GM12875 (cell line): ENCODE results near the gene INTS4.
A peak's percentile ranks its signal among the peaks of the same experiment; 100 is the strongest.
"Not testable (repeated sequence)": the region's sequence is repeated elsewhere in the genome, so short reads cannot be mapped to it uniquely, and the experiment has no call there.

Source experiments
- H3K4me3 ChIP-seq: one replicate; pipeline ENCODE4 v1.5.1; 2011; ENCODE audit warnings: low read depth, low read length, control low read depth
- CTCF ChIP-seq: IDR thresholded peaks from 2 replicates; pipeline ENCODE4 v1.5.1; 2011; ENCODE audit warnings: low read depth, mild to moderate bottlenecking, control low read depth, inconsistent platforms, low read length, moderate library complexity, borderline replicate concordance; ENCODE audit not compliant: insufficient read depth

Gene INTS4

GRCh38 chr11:78009062-78009461, 14.6 kb upstream of the INTS4 start:
- TF ChIP-seq CTCF = no peak
- no peak overlapping the region for H3K4me3 ChIP-seq

GRCh38 chr11:78000193-78000592, 5.7 kb upstream of the INTS4 start:
- no peak overlapping the region for H3K4me3 ChIP-seq
- peak; percentile 70; the same call in 1 of the 2 replicates for TF ChIP-seq CTCF

- no peak overlapping the region for H3K4me3 ChIP-seq
- TF ChIP-seq CTCF = no peak
These were observed 5.1 kb upstream of the INTS4 start for GRCh38 chr11:77999446-78000030.

- no peak for TF ChIP-seq CTCF
- H3K4me3 ChIP-seq = peak overlapping the region; percentile 77
These were observed 566 bp downstream of the INTS4 start for GRCh38 chr11:77993902-77994301.

GRCh38 chr11:77990981-77991380, 3.5 kb downstream of the INTS4 start:
- no peak overlapping the region for H3K4me3 ChIP-seq
- TF ChIP-seq CTCF = no peak

- H3K4me3 ChIP-seq = not testable (repeated sequence)
These were observed 8.0 kb downstream of the INTS4 start for GRCh38 chr11:77986456-77986855.

- TF ChIP-seq CTCF = no peak
These were observed 13.0 kb downstream of the INTS4 start for GRCh38 chr11:77981346-77981947.

GRCh38 chr11:77968337-77968736, 26.1 kb downstream of the INTS4 start:
- TF ChIP-seq CTCF = no peak

More at GRCh38 chr11:77981346-77981947, 13.0 kb downstream of the INTS4 start:
- no peak overlapping the region for H3K4me3 ChIP-seq

More at GRCh38 chr11:77968337-77968736, 26.1 kb downstream of the INTS4 start:
- no peak overlapping the region for H3K4me3 ChIP-seq
